HG03135 (cell line): ENCODE data around the gene SMC4.
A peak's percentile ranks its signal among the peaks of the same experiment; 100 is the strongest.
"Not testable (repeated sequence)": the region's sequence is repeated elsewhere in the genome, so short reads cannot be mapped to it uniquely, and the experiment has no call there.

Experiments
- ATAC-seq: cut with Tn5 transposase; IDR thresholded peaks from one replicate; pipeline ENCODE4 v1.9.1; 2021; ENCODE audit warnings: mild to moderate bottlenecking, moderate library complexity; ENCODE audit not compliant: unreplicated experiment

SMC4 gene

GRCh38 chr3:160399125-160400029, at the start of gene SMC4, which contains the start of gene IFT80:
TSS of gene SMC4 (plus strand) at chr3:160399650. CDS start at chr3:160400827, 1,177 bp downstream.
TSS of gene IFT80 (minus strand) at chr3:160399225. CDS start at chr3:160384600, 14,625 bp downstream.
- peak; percentile 94 for ATAC-seq

GRCh38 chr3:160355826-160356225, 43.6 kb upstream of the SMC4 start:
- ATAC-seq = no peak

- not testable (repeated sequence) for ATAC-seq
Observed at GRCh38 chr3:160362896-160363295, 36.6 kb upstream of the SMC4 start.

- no peak for ATAC-seq
Observed at GRCh38 chr3:160365869-160366522, 33.5 kb upstream of the SMC4 start.

- ATAC-seq = peak; percentile 80
Observed at GRCh38 chr3:160368804-160369203, 30.6 kb upstream of the SMC4 start.

- no peak for ATAC-seq
Observed at GRCh38 chr3:160369784-160370183, 29.7 kb upstream of the SMC4 start.

- ATAC-seq = no peak
Observed at GRCh38 chr3:160370987-160371857, 28.2 kb upstream of the SMC4 start.

GRCh38 chr3:160372780-160373179, 26.7 kb upstream of the SMC4 start:
- no peak for ATAC-seq

- no peak for ATAC-seq
Observed at GRCh38 chr3:160373655-160374054, 25.8 kb upstream of the SMC4 start.

GRCh38 chr3:160374472-160374871, 25.0 kb upstream of the SMC4 start:
- no peak for ATAC-seq

- no peak for ATAC-seq
Observed at GRCh38 chr3:160374925-160375324, 24.5 kb upstream of the SMC4 start.

- no peak for ATAC-seq
Observed at GRCh38 chr3:160376681-160377080, 22.8 kb upstream of the SMC4 start.

GRCh38 chr3:160378331-160379109, 20.9 kb upstream of the SMC4 start:
- ATAC-seq = no peak

- no peak for ATAC-seq
Observed at GRCh38 chr3:160379628-160380214, 19.7 kb upstream of the SMC4 start.

GRCh38 chr3:160381470-160381869, 18.0 kb upstream of the SMC4 start:
- no peak for ATAC-seq

GRCh38 chr3:160384639-160385318, 14.7 kb upstream of the SMC4 start:
- no peak for ATAC-seq

- ATAC-seq = peak; percentile 55
Observed at GRCh38 chr3:160390565-160391138, 8.8 kb upstream of the SMC4 start.

GRCh38 chr3:160392798-160393197, 6.7 kb upstream of the SMC4 start:
- no peak for ATAC-seq
